Hepatocyte (in vitro differentiated cells): ENCODE results near the gene PDLIM5. TPM values are rescaled to one million over a fixed set of nuclear protein-coding genes. Genes with fewer than 3 reads are reported as not detected.
"Not testable (repeated sequence)": the region's sequence is repeated elsewhere in the genome, so short reads cannot be mapped to it uniquely, and the experiment has no call there.

Source experiments
- DNase-seq: peaks from one replicate; pipeline ENCODE4 v3.0.0-alpha.2; 2016; ENCODE audit warnings: low spot score
- H2AFZ ChIP-seq: fragments of 200-600 bp; sonication (generic); 2 replicates; pipeline ENCODE4 v1.6.0; 2016; ENCODE audit warnings: antibody characterized with exemption, mild to moderate bottlenecking
- H3K27ac ChIP-seq: fragments of 200-600 bp; sonication (generic); 2 replicates; pipeline ENCODE4 v1.5.1; 2016; ENCODE audit warnings: mild to moderate bottlenecking
- H3K27me3 ChIP-seq: fragments of 200-600 bp; sonication (generic); 2 replicates; pipeline ENCODE4 v1.6.1; 2016
- H3K36me3 ChIP-seq: fragments of 200-600 bp; sonication (generic); replicated peaks from 2 replicates; pipeline ENCODE4 v1.5.1; 2016; ENCODE audit warnings: low read depth; ENCODE audit not compliant: insufficient read depth
- H3K4me1 ChIP-seq: fragments of 200-600 bp; sonication (generic); 2 replicates; pipeline ENCODE4 v1.5.1; 2016; ENCODE audit warnings: mild to moderate bottlenecking, moderate library complexity; ENCODE audit not compliant: insufficient read depth
- H3K4me2 ChIP-seq: fragments of 200-600 bp; sonication (generic); 2 replicates; pipeline ENCODE4 v1.6.0; 2016
- H3K4me3 ChIP-seq: fragments of 200-600 bp; sonication (generic); 2 replicates; pipeline ENCODE4 v1.5.1; 2016; ENCODE audit warnings: mild to moderate bottlenecking
- H3K79me2 ChIP-seq: fragments of 200-600 bp; sonication (generic); 2 replicates; pipeline ENCODE4 v1.6.0; 2017; ENCODE audit warnings: mild to moderate bottlenecking
- H3K9me2 ChIP-seq: fragments of 200-600 bp; sonication (generic); replicated peaks from 2 replicates; pipeline ENCODE4 v1.6.0; 2017; ENCODE audit warnings: mild to moderate bottlenecking; ENCODE audit not compliant: insufficient read depth
- H3K9me3 ChIP-seq: fragments of 200-600 bp; sonication (generic); 2 replicates; pipeline ENCODE4 v1.5.1; 2016; ENCODE audit warnings: low read depth, mild to moderate bottlenecking
- H4K20me1 ChIP-seq: fragments of 200-600 bp; sonication (generic); 2 replicates; pipeline ENCODE4 v1.6.0; 2016; ENCODE audit warnings: mild to moderate bottlenecking; ENCODE audit not compliant: insufficient read depth, poor library complexity, severe bottlenecking
- EZH2 ChIP-seq: fragments of 200-600 bp; sonication (generic); IDR thresholded peaks from 2 replicates; pipeline ENCODE4 v1.6.1; 2016; ENCODE audit warnings: antibody characterized with exemption, mild to moderate bottlenecking, borderline replicate concordance
- EZH2phosphoT487 ChIP-seq: fragments of 200-600 bp; sonication (generic); IDR thresholded peaks from one replicate; pipeline ENCODE4 v1.6.1; 2018; ENCODE audit warnings: antibody characterized with exemption, mild to moderate bottlenecking, low read depth, moderate library complexity; ENCODE audit not compliant: unreplicated experiment, severe bottlenecking
- WGBS: methylation state at CpG from one replicate; pipeline ENCODE4 v1.1.6; 2016; ENCODE audit warnings: low lambda C conversion rate; ENCODE audit errors: missing lambda C conversion rate; 5-methylcytosine and 5-hydroxymethylcytosine counted together
- polyA plus RNA-seq: library from polyadenylated mRNA; unstranded; fragments of >200 nt; fragmentation: Nextera tagmentation; extraction: Ambion mirVana; gene quantifications from 2 replicates; pipeline ENCODE4 v1.2.1, GENCODE V29; 2016
- total RNA-seq: library from RNA; depleted of rRNA; stranded (reverse); fragments of >200 nt; gene quantifications from 2 replicates; pipeline ENCODE4 v1.2.3, GENCODE V29; 2014
- TF ChIP-seq, protein P1 (sequence below): fragments of 200-600 bp; sonication (generic); IDR thresholded peaks from 2 replicates; pipeline ENCODE4 v1.5.1; 2016; ENCODE audit warnings: antibody characterized with exemption, mild to moderate bottlenecking; ENCODE audit not compliant: poor library complexity

PDLIM5 gene
- total and polyA plus RNA-seq, 2 experiments from 2014 or later: 97.1 to 121 TPM

DNA sequence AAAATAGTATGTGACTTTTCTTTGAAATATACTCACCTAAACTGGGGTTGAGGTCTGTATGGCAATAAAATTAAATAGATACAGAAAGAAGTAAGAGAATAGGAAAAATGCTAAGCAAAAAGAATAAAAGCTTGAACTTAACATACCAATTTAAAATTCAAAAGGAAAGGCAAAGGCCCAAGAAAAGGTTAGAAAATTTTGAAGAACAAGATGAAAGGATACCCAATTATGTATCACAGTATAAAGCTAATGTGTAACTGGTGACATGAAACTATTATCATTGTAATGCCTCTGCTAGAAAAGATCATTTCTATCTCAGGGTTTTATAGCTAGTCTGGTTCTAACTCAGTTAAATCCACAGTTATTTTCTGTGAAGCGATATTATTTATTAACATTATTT, 99.1 kb downstream of the PDLIM5 start:
- no peak overlapping the region for H3K4me2 ChIP-seq
- H3K4me1 ChIP-seq: no peaks in the 10 kb centered on the region
- H3K36me3 ChIP-seq: no peaks in the 10 kb centered on the region
- H3K27ac ChIP-seq: no peak overlapping the region
- H3K9me3 ChIP-seq: no peaks in the 10 kb centered on the region
- TF ChIP-seq, protein P1, sequence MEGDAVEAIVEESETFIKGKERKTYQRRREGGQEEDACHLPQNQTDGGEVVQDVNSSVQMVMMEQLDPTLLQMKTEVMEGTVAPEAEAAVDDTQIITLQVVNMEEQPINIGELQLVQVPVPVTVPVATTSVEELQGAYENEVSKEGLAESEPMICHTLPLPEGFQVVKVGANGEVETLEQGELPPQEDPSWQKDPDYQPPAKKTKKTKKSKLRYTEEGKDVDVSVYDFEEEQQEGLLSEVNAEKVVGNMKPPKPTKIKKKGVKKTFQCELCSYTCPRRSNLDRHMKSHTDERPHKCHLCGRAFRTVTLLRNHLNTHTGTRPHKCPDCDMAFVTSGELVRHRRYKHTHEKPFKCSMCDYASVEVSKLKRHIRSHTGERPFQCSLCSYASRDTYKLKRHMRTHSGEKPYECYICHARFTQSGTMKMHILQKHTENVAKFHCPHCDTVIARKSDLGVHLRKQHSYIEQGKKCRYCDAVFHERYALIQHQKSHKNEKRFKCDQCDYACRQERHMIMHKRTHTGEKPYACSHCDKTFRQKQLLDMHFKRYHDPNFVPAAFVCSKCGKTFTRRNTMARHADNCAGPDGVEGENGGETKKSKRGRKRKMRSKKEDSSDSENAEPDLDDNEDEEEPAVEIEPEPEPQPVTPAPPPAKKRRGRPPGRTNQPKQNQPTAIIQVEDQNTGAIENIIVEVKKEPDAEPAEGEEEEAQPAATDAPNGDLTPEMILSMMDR: no peak
- TF ChIP-seq EZH2: no peak
- TF ChIP-seq EZH2phosphoT487: no peak
- H3K27me3 ChIP-seq: no peaks in the 10 kb centered on the region
- H3K79me2 ChIP-seq: peaks cover 47% of the 10 kb centered on the region
- 93% methylated on average over 1 of the region's 1 CpG for WGBS
- no peak overlapping the region for H2AFZ ChIP-seq
- H3K9me2 ChIP-seq: no peaks in the 10 kb centered on the region
- DNase-seq: no peak
- no peak overlapping the region for H3K4me3 ChIP-seq
- H4K20me1 ChIP-seq: no peaks in the 10 kb centered on the region

DNA sequence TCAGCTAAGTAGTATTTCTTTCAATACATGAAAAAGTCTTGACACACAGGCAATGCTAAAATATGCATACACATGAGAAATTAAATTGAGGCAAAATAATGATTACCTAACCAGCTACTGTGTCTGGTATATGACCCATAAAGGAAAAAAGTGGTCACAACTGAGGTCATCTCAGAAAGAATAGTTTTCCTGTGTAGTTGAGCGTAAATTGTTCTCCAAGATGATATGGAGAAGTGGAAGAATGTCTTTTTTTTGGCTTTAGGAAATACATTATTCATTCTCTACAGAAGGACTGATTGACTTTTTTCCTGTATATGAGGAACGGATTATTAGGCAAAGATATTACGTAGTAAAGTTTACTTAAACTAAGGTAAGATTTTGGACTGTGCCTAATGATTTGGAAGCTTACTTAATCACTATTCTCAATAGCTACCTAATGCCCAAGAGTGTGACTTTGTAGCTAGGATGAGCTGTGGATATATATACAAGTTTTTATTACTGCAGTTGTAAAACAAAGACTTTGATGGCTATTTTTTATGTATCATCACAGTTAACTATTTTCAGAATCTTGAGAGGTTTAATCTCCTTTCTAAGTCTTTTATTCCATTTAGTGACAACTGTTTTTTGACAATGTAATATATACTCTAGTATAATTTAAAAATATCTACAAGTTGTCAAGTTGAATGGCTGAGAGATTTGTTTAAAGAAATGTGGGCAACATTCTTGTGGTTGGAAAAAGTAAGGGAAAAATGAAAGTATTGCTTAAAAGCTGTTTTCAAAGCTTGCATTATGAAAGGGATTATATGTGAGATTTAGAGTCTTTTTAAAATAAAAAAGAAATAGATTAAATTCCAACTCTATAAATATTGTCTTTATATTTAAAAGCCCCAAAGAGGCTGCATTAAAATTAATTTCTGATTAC, 100.2 kb downstream of the PDLIM5 start:
- H3K4me2 ChIP-seq: no peak overlapping the region
- H4K20me1 ChIP-seq: no peaks in the 10 kb centered on the region
- H3K9me3 ChIP-seq: no peaks in the 10 kb centered on the region
- H3K27ac ChIP-seq: no peak overlapping the region
- H3K9me2 ChIP-seq: no peaks in the 10 kb centered on the region
- DNase-seq: no peak
- peaks cover 40% of the 10 kb centered on the region for H3K79me2 ChIP-seq
- no peak for TF ChIP-seq EZH2phosphoT487
- TF ChIP-seq EZH2: no peak
- TF ChIP-seq, protein P1: no peak
- H3K27me3 ChIP-seq: no peaks in the 10 kb centered on the region
- H3K36me3 ChIP-seq: no peaks in the 10 kb centered on the region
- no peak overlapping the region for H3K4me3 ChIP-seq
- WGBS: 78% methylated on average over 3 of the region's 3 CpGs
- H2AFZ ChIP-seq: no peak overlapping the region
- no peaks in the 10 kb centered on the region for H3K4me1 ChIP-seq

DNA sequence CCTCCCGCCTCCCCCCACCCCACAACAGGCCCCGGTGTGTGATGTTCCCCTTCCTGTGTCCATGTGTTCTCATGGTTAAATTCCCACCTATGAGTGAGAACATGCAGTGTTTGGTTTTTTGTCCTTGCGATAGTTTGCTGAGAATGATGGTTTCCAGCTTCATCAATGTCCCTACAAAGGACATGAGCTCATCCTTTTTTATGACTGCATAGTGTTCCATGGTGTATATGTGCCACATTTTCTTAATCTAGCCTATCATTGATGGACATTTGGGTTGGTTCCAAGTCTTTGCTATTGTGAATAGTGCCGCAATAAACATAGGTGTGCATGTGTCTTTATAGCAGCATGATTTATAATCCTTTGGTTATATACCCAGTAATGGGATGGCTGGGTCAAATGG, 104.3 kb downstream of the PDLIM5 start:
- H3K79me2 ChIP-seq: peaks cover 41% of the 10 kb centered on the region
- not testable (repeated sequence) for H3K27ac ChIP-seq, H3K27me3 ChIP-seq, H3K4me3 ChIP-seq, H3K9me2 ChIP-seq, H3K36me3 ChIP-seq, H3K9me3 ChIP-seq, H3K4me1 ChIP-seq, H3K4me2 ChIP-seq, H4K20me1 ChIP-seq, DNase-seq, H2AFZ ChIP-seq
- 96% methylated on average over 4 of the region's 4 CpGs for WGBS

DNA sequence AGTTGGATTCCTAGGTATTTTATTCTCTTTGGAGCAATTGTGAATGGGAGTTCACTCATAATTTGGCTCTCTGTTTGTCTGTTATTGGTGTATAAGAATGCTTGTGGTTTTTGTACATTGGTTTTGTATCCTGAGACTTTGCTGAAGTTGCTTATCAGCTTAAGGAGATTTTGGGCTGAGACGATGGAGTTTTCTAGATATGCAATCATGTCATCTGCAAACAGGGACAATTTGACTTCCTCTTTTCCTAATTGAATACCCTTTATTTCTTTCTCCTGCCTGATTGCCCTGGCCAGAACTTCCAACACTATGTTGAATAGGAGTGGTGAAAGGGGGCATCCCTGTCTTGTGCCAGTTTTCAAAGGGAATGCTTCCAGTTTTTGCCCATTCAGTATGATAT, 105.9 kb downstream of the PDLIM5 start:
- not testable (repeated sequence) for H3K9me3 ChIP-seq
- 45% methylated on average over 1 of the region's 1 CpG for WGBS

More for the DNA sequence above, 105.9 kb downstream of the PDLIM5 start:
- H3K4me1 ChIP-seq, H3K36me3 ChIP-seq, H4K20me1 ChIP-seq, H3K27ac ChIP-seq, H2AFZ ChIP-seq, H3K4me3 ChIP-seq, H3K4me2 ChIP-seq, H3K27me3 ChIP-seq, DNase-seq, H3K9me2 ChIP-seq: not testable (repeated sequence)
- peaks cover 37% of the 10 kb centered on the region for H3K79me2 ChIP-seq
